ENCODE measurements around the gene SEMA7A. TPM values are rescaled to one million over a fixed set of nuclear protein-coding genes. Genes with fewer than 3 reads are reported as not detected.
A peak's percentile ranks its signal among the peaks of the same experiment; 100 is the strongest.

The SEMA7A gene
- total RNA-seq, 2 donors from 2014 or later = 1.8 to 1.9 TPM

DNA sequence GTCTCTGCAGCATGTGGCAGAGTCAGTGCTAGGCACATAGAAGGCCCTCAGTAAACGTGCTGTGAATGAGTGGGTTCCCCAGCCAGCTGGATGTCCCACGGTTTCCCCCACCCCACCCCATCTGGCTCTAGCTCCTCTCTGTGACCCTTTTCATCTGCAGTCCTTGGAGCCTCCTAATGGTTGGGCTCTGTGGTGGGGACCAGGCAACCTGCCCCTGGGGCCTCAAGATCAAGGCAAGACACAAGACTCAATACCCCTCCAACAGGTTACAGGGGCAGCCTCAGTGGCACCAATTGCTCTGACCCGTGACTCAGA is 49.2 kb downstream of the SEMA7A start:
- ATAC-seq (no peak), DNase-seq (no peak)
- intact Hi-C loops (cut with DNase I) = no loop called here

DNA sequence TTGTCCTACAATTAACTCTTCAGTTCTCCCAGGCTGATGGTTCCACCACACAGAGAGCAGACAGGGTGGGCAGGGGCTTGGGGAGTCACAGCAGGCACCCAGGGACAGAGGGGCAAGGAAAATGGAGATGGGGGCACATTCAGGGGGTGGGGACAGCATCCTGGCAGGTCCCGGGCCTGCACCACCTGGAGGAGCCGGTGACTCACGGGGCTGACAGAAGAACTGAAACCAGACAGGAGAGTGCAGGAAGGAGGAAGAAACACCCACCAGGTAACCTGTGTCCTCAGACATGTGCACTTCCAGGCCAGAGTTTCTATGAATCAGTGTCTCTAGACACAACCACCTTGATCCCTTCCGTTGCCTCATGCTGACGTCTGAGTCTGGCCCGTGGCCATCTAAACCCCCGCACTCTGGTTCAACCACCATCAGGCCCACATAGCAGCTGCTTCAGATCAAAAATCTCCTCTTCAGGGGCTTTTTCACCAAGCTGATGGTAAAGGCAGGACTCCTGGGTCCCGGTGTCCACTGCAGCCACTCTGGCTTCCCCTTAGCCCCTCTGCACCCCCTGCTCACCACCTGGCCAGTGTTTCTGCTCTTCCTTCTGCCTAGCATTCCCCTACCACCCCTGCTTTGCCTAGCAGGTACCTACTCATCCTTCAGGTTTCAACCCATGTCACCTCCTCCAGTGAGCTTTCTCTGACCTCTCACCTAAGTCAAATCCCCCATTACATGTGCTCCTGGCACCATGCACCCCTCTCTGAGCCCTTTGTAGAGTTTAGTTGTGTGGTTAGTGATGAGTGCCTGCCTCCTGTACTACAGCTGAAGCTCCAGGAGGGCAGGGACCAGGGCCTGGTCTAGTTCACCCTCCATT is 49.8 kb downstream of the SEMA7A start:
- intact Hi-C loops (cut with DNase I) = loop anchor here (2.0 kb wide), 2 partner anchors 57 to 105 kb away; no protein-coding TSS in a partner anchor
- DNase-seq (no peak), ATAC-seq (no peak)

GRCh38 chr15:74383286-74383685 is 50.5 kb downstream of the SEMA7A start:
- intact Hi-C loops (cut with DNase I) = loop anchor here (2.0 kb wide), 2 partner anchors 58 to 106 kb away; no protein-coding TSS in a partner anchor
- DNase-seq (no peak), ATAC-seq (no peak)

DNA sequence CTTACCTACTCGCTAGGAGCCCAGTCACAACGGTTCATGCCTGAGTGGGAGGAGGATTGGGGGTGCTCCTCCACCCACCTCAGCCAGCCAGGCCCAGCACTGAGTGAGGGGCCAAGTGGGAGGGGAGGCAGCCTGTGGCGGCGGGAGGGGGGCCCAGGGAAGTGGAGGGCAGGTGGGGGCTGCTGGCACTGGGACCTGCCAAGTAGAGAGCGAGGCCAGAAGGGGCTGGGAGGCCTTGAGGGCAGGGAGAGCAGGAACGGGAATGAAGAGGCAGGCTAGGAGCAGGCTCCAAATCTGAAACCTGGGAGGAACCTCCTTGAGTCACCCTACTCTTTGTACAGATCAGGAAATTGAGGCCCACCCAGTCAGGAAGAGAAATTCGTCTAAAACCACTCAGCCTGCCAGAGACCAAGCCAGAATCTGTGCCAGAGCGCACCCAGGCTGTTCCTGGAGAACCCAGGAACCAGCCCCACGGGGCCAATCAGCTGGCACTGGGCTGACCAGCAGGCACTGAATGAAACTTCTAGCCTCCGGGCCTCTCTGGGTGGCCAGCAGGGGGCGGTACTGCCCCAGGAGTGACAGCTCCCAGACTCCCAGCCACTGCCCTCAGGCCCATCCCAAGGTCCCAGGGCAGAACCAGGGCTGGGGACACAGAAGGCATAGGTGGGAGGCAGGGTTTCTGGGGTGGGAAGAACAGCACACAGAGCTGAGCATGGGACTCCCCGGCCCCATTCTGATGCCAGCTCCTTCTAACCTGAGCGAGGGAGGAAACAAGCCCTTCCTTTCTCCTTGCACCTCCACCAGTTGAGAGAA is 51.5 kb downstream of the SEMA7A start:
- ATAC-seq = peak; percentile 88 to 93
- intact Hi-C loops (cut with DNase I) = loop anchor here (1.0 to 2.0 kb wide), 3 partner anchors 56 to 107 kb away; no protein-coding TSS in a partner anchor
- DNase-seq = peak; percentile 89

DNA sequence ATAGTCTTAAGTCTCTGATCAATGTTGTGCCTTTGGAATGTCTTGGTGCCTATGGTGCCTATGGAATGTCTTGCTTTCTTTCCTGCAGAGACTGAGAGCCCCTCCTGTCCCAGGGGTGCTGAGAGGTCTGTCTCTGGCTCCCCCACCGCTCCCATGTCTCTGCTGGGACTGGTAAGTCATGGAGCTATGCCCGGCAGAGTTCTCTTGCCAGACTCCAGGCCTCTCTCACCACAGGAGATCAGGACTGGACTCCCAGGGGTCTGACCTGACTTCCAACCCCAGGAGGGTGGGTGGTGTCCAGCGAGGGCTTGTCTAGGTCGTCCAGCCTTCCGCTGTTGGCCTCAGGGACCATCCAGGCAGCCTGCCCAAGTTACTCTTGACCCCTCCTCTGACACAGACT is 52.3 kb downstream of the SEMA7A start:
- intact Hi-C loops (cut with DNase I) = no loop called here
- no peak for ATAC-seq

DNA sequence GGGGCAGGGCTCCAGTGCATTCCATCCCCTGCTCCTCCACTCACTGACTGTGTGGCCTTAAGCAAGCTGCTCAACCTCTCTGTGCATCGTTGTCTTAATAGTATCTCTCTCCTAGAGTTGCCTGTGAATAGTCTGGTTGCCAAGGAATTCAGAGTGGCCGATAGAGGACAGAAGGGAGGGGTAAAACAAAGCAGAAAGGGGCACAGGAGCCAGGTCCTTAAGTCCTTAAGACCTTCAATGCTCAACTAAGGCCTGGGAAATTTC is 52.6 kb downstream of the SEMA7A start:
- intact Hi-C loops (cut with DNase I) = no loop called here

More for the DNA sequence above, 52.3 kb downstream of the SEMA7A start:
- no peak for DNase-seq

DNA sequence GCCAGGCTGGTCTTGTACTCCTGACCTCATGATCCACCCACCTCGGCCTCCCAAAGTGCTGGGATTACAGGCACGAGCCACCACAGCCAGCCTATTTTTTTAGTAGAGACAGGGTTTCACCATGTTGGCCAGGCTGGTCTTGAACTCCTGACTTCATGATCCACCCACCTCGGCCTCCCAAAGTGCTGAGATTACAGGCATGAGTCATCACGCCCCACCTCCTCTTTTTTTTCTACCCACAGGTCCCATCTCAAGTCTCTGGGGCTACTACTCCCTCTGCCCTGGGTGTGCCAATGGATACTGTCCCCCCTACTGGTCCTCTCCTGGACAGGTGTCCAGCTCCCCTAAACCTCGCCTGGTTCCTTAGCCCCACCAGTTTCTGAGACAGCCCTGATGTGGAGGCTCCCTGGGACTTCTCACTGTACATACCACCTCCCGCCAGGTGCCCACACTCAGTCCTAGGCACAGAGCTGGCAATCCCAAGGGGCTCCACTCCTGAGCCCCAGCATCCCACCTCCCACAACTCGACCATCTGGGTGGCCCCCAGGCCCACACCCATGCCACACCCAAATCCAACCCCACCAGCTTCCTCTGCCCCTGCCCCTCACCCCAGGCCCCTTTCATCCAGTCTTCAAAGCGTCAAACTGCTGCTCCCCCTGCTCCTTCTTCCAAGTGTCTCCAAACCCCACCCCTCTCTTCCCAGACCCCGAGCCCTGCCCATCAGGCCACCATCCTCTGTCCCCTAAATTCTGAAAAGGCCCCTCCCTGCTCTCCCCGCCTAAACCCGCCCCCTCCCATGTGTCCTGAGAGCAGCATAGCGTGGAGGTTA is 53.2 kb downstream of the SEMA7A start:
- ATAC-seq (no peak), DNase-seq (no peak)
- intact Hi-C loops (cut with DNase I) = no loop called here

More for the DNA sequence above, 52.6 kb downstream of the SEMA7A start:
- no peak for ATAC-seq
- no peak for DNase-seq

- ATAC-seq = no peak
- intact Hi-C loops (cut with DNase I) = loop anchor here (5.0 to 10.0 kb wide), 2 partner anchors 248 to 386 kb away; no protein-coding TSS in a partner anchor
- DNase-seq = no peak
Measured at GRCh38 chr15:74378848-74379247, 54.9 kb downstream of the SEMA7A start.

- no peak for DNase-seq
- no peak for ATAC-seq
- intact Hi-C loops (cut with DNase I) = loop anchor here (5.0 to 10.0 kb wide), 2 partner anchors 249 to 387 kb away; no protein-coding TSS in a partner anchor
Measured at GRCh38 chr15:74377831-74378766, 55.7 kb downstream of the SEMA7A start.

DNA sequence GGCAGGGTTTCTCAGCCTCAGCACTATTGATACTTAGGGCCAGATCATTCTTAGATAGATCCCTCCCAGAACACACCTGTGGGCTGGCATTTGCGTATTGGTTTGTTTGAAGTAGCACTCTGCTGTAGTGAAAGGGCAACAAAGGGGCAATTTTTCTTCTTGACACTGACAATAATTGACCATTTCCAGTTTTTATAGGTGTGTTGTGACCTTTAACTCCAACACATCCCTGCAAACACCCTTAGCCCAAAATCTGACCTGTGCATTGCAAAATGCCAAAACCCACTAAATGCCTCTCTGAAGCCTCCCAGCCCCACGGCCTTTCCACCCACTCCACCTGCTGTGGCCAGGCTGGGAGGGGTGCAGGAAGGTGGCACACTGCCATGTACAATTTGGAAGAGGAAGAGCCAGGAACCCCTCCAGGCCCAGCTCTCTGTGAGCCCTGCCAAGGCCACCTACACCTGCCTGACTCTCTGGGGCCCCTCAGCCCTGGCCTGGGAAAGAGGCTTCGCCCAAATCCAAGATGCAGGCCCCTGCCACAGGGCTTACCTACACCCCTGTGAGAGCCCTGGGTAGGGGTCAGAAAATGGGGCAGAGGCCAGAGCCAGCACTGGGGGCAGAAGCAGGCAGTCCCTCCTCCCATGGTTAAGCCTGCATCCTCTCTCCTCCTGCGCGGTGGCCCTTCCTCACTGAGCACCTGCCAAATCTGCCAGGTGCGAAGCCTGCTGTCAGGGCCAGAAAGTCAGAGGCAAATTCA is 56.8 kb downstream of the SEMA7A start:
- DNase-seq (no peak), ATAC-seq (no peak)
- intact Hi-C loops (cut with DNase I) = loop anchor here (5.0 to 10.0 kb wide), 2 partner anchors 250 to 388 kb away; no protein-coding TSS in a partner anchor

DNA sequence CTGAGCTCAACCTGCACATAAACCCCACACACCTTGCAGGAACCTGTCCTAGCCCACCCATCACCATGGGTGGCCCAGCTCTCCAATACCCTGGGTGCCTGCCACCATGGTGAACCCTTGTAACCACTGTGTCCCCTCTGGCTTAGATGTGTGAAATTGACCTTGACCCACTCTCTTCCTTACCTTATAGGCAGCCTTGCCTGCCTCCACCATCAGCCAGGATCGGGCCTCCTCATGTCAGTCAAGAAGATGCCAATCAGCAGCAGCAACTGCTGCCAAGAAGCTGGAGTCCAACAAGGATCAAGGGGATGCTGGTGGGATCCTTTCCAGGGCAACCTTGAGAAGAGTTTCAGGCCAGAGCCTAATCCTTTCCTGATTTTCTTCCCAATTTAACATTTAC is 57.5 kb downstream of the SEMA7A start:
- DNase-seq = no peak
- intact Hi-C loops (cut with DNase I) = loop anchor here (5.0 to 10.0 kb wide), 2 partner anchors 251 to 389 kb away; no protein-coding TSS in a partner anchor
- ATAC-seq = no peak

DNA sequence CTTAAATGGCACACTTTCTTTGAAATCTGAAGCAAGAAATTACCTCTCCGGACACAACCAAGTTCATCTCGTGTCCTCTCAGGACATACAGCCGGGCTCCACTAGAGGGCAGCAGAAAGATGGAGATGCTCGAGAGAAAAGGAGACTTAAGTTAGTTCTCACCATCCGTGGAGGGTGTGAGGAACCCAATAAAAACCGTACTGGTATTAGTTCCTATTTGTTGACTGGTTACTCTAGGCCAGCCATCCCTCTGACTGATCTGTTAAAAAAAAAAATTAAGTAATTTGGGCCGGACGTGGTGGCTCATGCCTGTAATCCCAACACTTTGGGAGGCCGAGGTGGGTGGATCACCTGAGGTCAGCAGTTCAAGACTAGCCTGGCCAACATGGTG is 58.5 kb downstream of the SEMA7A start:
- intact Hi-C loops (cut with DNase I) = loop anchor here (2.0 to 10.0 kb wide), 3 partner anchors 64 to 390 kb away; no protein-coding TSS in a partner anchor
- DNase-seq (peak; percentile 82), ATAC-seq (peak; percentile 49 to 64)

DNA sequence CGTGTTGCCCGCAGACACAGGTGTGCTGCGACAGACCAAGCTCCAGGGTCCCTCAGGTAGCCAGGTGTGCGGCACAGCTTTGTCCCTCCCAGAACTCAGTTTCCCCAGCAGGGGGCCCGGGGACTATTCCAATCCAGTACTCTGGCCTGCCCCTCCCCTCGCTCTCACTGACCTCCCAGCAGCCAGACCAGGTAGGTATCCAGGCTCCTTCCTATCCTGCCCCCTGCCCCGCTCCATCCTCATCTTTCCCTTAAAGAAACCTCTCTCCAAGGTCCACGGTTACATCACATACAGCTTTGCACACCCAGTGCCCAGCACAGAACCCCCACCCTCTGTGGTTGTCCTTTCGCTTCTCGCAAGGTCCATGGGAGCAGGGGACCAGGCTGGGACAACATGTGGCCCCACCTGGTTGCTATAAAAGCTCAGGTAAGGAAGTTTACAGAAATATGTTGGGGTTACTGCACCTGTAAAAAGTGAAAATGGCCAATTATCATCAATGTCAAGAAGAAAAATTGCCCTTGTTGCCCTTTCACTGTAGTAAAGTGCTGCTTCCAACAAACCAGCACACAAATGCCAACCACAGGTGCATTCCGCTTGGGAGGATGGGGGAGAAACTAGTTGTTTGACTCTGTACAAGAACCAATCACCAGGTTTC is 59.0 kb downstream of the SEMA7A start:
- ATAC-seq = no peak
- intact Hi-C loops (cut with DNase I) = loop anchor here (2.0 to 10.0 kb wide), 4 partner anchors 64 to 390 kb away; no protein-coding TSS in a partner anchor
- DNase-seq = no peak

DNA sequence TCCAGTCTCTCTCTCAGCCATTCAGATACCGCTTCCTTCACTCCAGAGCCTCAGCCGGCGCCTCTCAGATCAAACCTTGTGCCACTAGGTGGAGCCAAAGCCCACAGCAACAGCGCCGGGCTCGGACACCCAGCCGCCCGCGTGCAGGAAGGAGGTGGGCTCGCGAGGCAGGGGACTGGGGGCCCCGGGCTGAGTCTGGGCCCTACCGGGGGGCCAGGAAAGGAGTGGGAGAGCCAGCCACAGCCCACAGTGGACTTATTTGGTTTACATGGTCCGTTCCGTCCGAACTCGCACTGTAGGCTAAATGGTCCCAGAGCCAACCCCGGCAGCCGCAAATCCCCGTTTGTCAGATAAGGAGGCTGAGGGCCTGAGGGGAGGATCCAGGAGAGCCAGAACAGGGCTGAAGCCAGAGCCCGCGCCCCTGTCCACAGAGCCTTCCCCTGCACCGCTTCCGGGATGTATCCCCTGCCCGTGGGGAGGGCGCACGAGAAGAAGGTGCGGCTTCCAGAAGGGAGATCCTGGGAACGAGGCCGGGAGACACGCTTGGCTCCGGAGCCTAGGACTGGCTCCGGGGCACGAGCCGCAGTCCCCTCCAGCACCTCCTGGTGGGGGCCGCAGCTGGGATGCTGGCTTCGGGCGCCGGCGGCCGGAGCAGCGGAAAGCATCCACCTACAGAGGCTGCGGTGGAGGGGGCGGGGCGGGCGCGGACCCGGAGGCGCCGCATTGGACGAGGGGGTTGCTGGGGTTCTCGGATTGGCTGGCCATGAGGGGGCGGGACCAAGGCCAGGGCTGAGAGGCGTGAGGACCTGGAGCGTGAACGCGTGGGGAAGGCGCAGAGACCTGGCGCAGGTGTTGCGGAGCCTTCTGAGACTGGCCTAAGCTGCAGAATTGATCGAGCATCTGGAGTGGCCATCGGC is 59.8 kb downstream of the SEMA7A start:
- peak; percentile 99 for ATAC-seq

DNA sequence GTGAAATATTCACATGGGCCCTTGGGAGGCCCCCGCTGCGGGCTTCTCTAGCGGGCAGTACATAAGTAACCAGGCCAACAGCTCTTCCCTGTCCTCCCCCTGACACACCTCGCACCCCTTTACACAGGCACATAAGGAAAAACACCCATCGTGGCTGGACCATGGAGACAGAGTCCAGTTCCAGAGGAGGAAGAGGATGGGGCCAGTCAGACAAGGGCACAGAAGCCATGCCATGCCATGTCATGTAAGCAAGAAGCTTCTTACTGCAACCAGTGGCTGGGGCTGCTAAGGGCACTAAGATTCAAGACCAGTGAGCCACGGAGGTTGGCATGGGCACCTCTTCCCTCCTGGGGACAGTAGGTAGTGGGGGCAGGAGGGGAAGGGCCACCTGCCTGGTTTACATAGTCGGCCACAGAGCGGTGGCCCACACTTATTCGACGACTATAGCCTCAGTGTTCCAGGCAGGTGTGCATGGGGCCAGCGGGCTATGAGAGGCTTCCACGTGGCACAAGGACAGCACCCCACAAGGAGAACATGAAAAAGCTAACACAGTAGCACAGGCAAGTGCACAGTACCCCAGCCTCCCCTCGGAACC is 60.6 kb downstream of the SEMA7A start:
- ATAC-seq (no peak), DNase-seq (no peak)
- intact Hi-C loops (cut with DNase I) = loop anchor here in 1 of 2 donors (5.0 to 10.0 kb wide), 2 partner anchors 259 to 392 kb away; no protein-coding TSS in a partner anchor

More for the DNA sequence above, 59.8 kb downstream of the SEMA7A start:
- intact Hi-C loops (cut with DNase I) = loop anchor here in 1 of 2 donors (2.0 to 10.0 kb wide), 3 partner anchors 65 to 391 kb away; no protein-coding TSS in a partner anchor
- DNase-seq = peak; percentile 95

All from left cardiac atrium (tissue), 4 donors.